Posterior cingulate gyrus (tissue), 11 donors: ENCODE results near the gene OBP2A.
A peak's percentile ranks its signal among the peaks of the same experiment; 100 is the strongest.
"Not testable (repeated sequence)": the region's sequence is repeated elsewhere in the genome, so short reads cannot be mapped to it uniquely, and the experiment has no call there.

ENCODE experiments used
- DNase-seq, 10 donors: peaks; one replicate each; pipeline versions ENCODE4 v3.0.0 to v3.0.0-alpha.2; 2020 to 2021; ENCODE audit warnings: mixed read lengths in 3 of 10
- intact Hi-C: fragments of 100-400 bp; cut with DNase I; formaldehyde crosslinking; loops from one replicate; pipeline ENCODE4 v1.15.1; 2023

OBP2A gene

DNA sequence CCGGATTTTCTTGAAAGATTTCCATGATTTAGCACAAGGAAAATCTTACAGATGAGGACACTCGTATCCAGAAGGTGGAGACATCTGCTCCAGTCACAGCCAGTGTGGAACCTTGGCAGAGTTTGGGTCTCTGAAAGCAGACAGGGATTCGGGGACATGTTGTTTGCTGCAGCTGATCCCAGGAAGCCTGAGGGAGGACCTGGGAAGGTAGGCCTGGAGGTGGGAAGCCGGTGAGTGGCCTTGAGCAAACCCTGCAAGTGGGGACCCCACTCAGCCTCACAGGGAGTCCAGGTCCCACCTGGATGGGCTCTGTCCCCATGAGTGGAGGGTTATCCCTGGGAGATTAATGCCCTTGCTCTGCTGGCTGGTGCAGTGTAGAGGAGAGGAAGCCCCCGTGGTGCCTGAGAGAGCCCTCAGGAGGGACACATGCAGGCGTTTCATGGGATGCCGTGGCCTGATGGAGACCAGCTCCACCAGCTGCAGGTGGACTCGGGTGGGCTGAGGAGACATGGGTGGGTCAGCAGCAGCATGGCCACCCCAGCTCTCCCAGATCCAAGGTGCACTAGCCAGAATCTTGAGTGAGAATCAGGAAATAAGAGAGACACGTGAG lies 37.6 kb upstream of the OBP2A start:
- peak in 4 of 10 donors; percentile 1 to 67 (median 34) for DNase-seq
- intact Hi-C loops, result no loop called here

GRCh38 chr9:135509458-135509857 lies 36.5 kb upstream of the OBP2A start:
- DNase-seq, result no peak
- intact Hi-C loops, result no loop called here

- no peak for DNase-seq
- intact Hi-C loops, result no loop called here
Observed at GRCh38 chr9:135512241-135512603, 33.7 kb upstream of the OBP2A start.

DNA sequence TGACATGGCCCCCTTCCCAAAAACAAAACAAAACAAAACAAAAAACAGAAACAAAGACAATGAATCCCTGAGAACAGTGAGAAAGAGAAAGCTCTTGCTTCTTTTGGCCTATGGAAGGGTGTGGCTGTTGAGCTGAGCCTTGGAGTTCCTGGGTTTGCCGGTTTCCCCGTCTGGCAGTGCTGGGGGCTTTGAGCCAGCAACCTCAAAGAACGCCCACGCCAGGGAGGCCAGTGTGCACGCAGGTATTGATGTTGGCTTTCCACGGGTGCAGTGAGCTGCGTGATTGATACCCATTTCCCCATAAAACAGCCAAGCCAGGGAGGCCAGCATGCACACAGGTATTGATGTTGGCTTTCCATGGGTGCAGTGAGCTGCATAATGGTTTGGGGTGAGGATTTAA lies 33.0 kb upstream of the OBP2A start:
- peak in 2 of 10 donors; percentile 1 to 42 for DNase-seq
- intact Hi-C loops, result no loop called here

DNA sequence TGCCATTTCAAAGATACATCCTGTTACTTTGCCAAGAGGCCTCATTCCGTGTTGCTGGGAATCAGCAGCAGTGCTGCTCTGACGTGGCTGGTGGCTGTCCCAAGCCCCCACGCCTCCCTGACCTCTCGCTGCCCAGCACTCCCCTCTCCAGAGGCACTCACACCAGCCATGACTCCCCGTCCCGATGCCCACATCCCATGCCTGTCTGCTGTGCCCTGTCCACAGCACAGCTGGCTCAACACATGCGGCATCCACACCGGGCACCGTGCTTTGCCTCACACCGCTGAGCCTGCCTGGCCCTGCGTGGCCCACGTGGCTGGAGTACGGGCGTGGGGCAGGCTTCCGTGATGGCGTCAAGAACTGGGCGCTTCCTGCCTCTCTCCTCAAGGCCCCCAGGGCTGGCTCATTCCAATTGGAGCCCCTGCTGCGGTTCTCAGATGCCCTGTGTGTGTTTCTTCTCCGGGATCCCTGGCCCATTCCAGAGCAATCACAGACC lies 32.5 kb upstream of the OBP2A start:
- intact Hi-C loops, result no loop called here
- DNase-seq, result peak in 3 of 10 donors; percentile 5 to 80 (median 76)

DNA sequence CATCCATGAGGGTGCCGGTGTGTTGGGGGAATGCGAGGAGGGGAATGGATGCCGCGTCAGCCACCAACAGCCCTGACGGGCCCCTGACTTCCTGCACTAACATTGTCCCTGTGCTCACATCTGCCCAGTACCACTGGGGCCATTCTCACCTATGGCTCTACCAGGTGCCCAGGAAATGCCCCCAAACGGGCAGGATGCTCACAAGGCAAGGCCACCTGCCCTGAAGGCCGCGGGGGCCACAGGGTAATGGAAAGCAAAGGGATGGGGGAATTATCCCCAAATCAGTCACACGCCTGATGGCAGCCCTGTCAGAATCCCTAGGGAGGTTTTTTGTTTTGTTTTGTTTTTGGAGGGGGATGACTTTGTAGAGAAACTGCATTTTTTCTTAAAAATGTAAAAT lies 32.0 kb upstream of the OBP2A start:
- intact Hi-C loops, result not testable (repeated sequence)
- DNase-seq, result peak in 1 of 10 donors; percentile 55

DNA sequence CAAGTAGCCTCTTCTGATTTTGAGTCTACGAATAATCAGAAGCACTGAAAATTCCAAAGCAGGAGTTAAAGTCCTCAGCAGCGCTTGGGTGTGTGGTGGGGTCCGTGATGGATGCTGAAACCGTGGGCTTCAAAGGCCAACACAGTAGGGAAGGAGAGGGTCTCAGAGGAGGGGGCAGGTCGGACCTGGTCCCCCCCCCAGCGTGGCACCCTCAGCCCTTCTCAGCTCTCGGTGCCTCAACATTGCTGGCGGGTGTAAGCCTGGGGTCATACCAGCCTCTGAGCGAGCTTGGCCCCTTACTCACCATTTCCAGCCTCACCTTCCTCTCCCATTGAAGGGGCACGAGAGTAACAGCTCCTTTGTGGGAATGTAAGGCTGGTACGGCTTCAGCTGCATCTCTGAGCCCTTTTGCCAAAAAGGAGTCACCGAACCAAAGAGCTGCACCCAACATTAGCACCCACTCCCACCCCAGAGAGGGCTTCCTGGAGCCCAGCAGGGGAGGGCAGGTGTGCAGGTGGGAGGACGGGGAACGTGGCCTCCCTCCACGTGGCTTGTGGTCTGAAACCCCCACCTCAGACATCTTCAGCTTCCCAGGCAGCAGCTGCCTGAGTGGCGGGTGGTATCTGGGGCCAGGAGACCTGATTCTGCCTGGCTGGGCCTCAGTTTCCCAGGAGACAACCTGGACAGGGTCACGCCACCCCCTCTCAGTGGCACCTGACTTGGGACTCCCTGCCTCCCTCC lies 31.4 kb upstream of the OBP2A start:
- intact Hi-C loops, result no loop called here
- peak in 2 of 10 donors; percentile 52 to 72 for DNase-seq

DNA sequence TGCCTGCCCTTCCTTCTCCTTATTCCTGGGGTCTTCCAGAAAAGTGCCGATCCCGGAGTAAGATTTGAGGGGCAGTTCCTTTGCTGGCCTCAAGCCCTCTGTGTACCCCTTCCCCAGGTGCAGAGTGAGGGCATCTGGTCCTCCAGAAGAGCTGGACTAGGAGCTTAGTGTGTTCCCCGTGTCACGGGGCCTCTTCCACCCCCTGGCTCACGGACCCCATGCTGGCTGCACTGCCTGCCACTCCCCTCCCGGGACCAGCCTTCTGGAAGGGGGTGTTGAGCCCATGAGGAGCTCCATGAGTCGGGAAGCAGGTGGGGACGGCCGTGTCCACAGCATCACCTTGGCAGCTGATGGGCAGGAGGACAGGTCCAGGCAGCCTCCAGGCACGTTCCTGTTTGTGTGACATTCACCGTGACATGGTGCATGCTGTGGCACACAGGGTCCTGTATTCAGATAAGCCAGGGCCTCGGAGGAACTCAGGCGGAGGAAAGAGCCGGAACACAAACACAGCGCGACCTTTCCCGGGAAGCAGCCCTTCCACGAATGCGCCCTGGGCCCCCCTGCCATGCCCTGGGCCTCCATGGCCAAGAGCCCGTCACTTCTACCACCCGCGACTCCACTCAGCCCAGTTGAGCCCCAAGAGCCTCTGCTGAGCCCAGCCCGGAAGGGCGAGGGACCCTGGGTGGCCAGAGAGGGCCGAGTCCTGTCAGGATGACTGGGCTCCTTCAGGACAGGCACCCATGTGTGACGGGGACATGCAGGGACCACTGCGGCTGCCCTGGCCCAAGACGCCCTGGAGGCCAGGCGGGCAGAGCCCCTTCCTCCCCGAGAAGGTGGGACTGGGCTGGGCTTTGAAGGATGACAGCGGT lies 30.6 kb upstream of the OBP2A start:
- intact Hi-C loops, result no loop called here
- DNase-seq, result peak in 2 of 10 donors; percentile 63 to 79

- intact Hi-C loops, result no loop called here
- DNase-seq, result peak in 2 of 10 donors; percentile 41 to 65
Observed at GRCh38 chr9:135516132-135516860, 29.6 kb upstream of the OBP2A start.

DNA sequence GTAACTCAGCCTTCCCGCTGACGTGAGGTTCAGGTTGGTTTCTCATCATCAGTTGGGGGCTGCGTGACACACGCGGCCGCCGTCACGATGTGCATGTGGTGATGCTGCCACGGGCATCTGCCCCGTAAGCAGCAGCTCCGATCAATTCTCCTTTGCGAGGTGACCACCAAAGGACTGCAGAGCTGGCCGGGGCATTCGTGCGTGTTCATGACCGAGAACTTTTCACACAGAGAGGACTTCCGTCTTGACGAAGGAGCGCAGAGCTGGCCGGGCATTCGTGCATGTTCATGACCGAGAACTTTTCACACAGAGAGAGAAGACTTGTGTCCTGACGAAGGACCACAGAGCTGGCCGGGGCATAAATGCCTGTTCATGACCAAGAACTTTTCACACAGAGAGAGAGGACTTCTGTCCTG lies 28.5 kb upstream of the OBP2A start:
- intact Hi-C loops, result no loop called here
- DNase-seq, result peak in 2 of 10 donors; percentile 60 to 78

GRCh38 chr9:135519179-135519971 lies 26.6 kb upstream of the OBP2A start:
- DNase-seq, result no peak
- intact Hi-C loops, result no loop called here

DNA sequence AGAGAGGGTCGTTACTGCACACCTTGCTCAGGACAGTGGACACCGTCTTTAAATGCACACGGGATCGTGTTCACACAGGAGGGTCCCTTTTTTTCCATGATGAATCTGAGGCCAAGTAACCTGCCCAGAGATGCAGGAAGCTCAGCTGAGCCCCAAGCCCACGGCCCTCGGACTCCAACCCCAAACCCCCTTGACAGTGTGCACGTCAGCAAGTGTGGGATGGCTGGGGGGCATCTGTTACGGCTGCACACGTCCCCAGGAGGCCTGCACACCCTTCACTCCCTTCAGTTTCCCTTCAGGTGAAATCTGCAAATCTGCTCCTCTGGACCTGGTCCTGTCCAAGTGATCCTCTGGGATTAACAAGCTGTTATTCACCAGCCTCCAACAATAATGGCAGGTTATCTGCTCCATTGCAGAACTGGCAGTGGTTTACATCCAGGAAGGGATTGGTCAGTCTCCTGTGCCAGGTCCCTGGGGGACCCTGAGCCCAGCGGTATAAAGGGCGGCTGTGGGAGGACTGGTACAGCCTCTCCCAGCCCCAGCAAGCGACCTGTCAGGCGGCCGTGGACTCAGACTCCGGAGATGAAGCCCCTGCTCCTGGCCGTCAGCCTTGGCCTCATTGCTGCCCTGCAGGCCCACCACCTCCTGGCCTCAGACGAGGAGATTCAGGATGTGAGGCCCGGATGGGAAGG lies 24.9 kb upstream of the OBP2A start, which contains the start of gene LCN1:
Gene LCN1 (plus strand): TSS at position 525 of the 692 bp plus-strand sequence. CDS start 58 bp downstream, at position 583.
- intact Hi-C loops, result no loop called here
- DNase-seq, result peak in 2 of 10 donors; percentile 45 to 53

DNA sequence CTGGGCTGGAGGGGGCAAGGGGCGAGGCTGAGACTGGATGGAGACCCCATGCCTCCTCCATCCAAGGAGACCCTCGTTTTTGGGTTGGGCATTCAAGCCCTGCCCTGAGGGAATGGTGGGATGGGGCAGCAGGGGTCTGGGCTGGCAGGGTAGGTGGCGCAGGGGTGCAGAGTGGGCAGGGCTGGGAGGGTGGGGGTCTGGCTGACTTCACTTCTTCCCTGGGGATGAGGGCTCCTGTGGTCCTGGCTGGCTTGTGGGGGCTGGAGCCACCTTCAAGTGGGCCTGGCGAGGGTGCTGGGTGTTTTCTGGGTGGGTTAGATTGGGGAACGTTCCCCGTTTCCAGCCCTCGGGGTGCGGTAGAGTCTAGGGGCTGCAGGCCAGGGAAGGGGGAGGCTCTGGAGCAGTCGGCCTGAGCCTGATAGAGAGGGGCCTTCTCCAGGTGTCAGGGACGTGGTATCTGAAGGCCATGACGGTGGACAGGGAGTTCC lies 24.3 kb upstream of the OBP2A start:
- peak in 1 of 10 donors; percentile 65 for DNase-seq
- intact Hi-C loops, result no loop called here

DNA sequence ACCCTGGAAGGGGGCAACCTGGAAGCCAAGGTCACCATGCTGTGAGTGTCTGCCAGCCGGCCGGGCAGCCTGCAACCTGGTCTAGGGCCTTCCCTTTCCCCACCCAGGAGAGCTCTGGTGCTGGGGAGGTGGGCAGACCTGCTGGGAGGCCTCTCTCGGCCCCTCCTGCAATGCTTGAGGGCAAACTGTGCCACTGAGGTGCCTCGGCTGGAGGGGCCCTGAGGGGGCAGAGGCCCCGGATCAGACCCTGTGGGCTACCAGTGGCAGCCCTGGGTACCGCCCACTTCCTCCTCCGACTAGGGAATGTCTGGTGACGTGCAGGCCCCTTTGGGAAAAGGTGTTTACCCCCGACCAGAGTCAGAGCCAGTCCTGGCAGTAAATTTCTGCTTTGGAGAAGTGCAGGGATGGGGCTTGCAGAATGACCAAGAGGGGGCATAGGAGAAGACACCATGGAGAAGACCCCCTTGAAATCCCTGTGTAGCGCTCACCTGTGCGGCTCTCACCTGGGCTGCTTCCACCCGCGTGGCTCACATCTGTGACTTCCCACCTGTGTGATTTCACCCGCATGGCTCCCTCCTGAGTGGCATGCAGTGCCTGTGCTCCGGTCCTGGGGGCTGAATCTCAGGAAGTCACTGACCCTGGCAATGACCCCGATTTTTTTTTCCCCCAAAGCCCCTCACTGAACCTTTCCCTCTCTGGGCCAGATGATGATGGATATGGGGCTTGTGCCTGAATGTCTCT lies 23.6 kb upstream of the OBP2A start:
- DNase-seq, result peak in 1 of 10 donors; percentile 60
- intact Hi-C loops, result no loop called here

DNA sequence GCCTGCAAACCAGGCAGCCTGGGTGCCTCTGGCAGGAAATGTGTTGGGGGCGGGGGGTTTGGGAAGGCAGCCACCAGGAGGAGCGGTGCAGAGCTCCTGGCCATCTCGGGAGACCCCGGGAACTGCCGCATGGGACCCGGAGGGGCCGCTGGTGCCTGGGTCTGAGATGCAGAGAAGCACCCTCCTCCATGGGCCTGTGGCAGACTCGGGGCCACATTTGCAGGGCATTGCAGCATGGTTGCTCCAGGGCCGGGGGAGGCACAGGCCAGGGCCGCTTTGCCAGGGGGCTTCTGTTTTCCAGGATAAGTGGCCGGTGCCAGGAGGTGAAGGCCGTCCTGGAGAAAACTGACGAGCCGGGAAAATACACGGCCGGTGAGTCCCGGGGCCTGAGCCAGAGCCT lies 23.0 kb upstream of the OBP2A start:
- peak in 2 of 10 donors; percentile 72 to 80 for DNase-seq
- intact Hi-C loops, result no loop called here

DNA sequence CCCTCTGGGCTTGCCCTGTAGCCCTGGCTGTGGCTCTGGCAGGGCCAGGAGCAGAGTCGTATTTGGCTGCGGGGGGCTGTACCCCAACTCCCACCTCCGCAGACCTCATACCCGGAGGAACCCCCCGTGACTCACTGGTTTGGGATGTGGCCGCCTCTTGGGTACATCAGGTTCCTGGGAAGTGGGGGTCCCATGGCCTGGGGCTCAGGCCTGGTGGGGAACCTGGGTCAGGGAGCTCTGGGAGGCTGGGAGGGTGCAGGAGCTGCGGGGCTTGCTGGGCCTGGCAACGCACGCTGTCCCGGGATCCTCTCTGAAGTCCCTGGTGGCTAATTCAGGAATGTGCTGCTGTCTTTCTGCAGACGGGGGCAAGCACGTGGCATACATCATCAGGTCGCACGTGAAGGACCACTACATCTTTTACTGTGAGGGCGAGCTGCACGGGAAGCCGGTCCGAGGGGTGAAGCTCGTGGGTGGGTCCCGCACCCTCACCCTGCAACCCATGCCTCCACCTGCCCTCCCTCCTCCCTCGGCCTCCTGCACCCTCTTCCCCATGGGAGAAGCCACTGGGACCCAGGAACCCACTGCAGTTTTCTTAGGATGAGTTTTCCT lies 22.3 kb upstream of the OBP2A start:
- intact Hi-C loops, result no loop called here
- DNase-seq, result peak in 2 of 10 donors; percentile 64 to 67

DNA sequence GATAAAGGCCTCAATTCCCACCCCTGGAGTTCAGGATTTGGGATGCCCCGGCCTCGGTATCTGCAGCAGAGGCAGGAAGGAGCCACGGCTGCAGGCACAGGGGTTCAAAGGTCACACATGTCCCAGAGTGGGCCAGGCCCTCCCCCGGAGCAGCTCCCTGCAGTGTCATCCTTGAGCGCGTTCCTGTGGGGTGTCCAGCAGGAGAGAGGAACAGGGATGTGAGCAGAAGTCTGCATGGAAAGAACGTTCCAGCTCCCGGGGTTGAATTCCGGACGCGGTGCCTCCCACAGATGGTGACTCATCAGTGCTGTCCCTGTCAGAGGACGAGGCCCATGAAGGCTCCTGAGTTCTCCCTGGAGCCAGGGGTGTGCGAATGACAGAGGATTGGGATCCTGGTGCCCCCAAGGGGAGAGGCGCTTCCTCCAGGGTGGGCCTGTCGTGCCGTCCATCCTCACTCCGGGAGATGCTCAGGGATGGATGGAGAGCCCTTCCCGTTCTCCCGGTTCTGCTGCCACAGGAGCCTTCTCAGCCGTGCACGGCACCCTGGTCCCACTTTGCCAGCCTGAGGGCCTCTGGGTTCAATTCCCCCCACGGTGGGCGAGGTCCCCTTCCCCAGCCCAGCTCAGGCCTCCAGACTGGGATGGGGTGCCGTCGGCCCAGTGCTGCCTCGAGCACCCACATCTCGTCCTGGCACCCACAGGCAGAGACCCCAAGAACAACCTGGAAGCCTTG lies 21.6 kb upstream of the OBP2A start:
- intact Hi-C loops, result no loop called here
- DNase-seq, result peak in 2 of 10 donors; percentile 77 to 79
